Measurements from ENCODE around the gene HSD3B2.
"Not testable (repeated sequence)": the region's sequence is repeated elsewhere in the genome, so short reads cannot be mapped to it uniquely, and the experiment has no call there.

Gene HSD3B2

GRCh38 chr1:119414950-119415349, at the start of gene HSD3B2:
Gene HSD3B2, plus strand, starts transcription at chr1:119415150. Its CDS starts 270 bp downstream, at chr1:119415420.
- DNase-seq (ENCODE audit: low read depth), result no peak

DNA sequence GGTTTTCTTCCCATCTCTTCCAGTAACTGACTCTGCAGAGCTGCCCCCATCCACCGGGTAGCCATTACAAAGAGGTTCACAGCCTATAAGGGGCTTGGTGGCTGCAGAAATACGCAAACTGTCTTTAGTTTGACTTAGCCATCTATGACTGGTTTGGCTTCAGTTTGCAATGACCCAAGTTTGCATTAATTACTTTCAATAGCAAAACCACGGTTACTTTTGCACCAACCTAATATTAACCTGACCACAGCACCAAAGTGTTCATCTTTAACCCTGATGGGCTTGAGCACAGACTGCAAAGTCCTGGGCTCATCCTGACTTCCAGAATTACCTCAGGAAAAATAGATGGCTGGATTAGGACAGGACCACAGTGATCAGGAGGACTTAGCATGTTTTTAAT, 48.5 kb upstream of the HSD3B2 start:
- no peak for DNase-seq (ENCODE audit: low read depth)

DNA sequence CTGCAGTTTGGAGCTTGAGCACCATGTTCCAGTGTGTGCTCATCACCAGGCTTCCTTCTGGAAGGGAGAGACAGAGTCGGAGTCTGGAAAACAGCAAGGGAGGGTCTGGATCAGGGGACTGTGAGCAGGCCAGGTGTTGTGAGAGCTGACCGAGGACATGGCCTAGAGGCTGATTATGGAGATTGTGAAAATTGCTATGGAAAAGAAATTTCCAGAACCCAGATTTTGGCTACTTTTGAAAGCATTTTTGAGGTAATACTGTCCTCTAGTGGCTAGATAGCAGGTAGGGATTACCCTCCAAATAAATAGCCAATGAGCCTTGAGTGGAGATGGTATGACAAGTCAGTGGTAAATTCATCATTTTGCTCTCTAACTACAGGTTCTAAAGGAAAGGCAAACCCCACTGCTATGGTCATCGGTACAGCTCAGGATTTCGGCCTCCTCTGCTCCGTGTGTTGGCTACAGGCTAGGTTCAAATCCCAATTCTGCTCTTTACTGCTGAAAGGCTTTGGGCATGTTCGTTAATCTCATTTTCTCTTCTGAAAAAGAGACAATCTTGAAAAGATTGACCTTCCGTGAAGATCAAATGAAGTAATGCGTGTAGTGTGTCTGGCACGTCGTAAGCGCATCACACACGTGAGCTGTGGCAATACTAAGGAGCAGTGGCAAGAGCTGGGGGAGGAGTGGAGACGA, 47.4 kb upstream of the HSD3B2 start:
- DNase-seq (ENCODE audit: low read depth), result peak; percentile 25

GRCh38 chr1:119368554-119368953, 46.4 kb upstream of the HSD3B2 start, which contains the start of gene HAO2:
Gene HAO2, plus strand, starts transcription at chr1:119368785. Its CDS starts 12,301 bp downstream, at chr1:119381086.
- DNase-seq (ENCODE audit: low read depth), result no peak

- DNase-seq (ENCODE audit: low read depth), result no peak
These were observed 44.2 kb upstream of the HSD3B2 start for GRCh38 chr1:119370748-119371147.

- DNase-seq (ENCODE audit: low read depth), result no peak
These were observed 43.1 kb upstream of the HSD3B2 start for GRCh38 chr1:119371815-119372214.

GRCh38 chr1:119372503-119373086, 42.4 kb upstream of the HSD3B2 start:
- no peak for DNase-seq (ENCODE audit: low read depth)

- DNase-seq (ENCODE audit: low read depth), result no peak
These were observed 41.5 kb upstream of the HSD3B2 start for GRCh38 chr1:119373465-119373864.

- no peak for DNase-seq (ENCODE audit: low read depth)
These were observed 40.6 kb upstream of the HSD3B2 start for GRCh38 chr1:119374208-119374874.

GRCh38 chr1:119375366-119375765, 39.6 kb upstream of the HSD3B2 start:
- no peak for DNase-seq (ENCODE audit: low read depth)

DNA sequence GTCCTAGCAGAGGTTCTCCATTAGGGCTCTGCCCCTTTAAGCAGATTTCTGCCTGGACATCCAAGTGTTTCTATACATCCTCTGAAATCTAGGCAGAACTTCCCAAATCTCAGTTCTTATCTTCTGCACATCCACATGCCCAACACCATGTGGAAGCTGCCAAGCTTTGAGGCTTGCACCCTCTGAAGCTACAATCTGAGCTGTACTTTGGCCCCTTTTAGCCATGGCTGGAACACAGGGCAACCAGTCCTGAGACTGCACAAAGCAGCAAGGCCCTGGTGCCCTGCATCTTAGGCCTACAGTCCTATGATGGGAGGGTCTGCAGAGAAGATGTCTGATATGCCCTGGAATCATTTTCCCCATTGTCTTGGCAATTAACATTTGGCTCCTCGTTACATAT, 38.4 kb upstream of the HSD3B2 start:
- DNase-seq (ENCODE audit: low read depth), result no peak

GRCh38 chr1:119377594-119377993, 37.4 kb upstream of the HSD3B2 start:
- not testable (repeated sequence) for DNase-seq (ENCODE audit: low read depth)

- DNase-seq (ENCODE audit: low read depth), result no peak
These were observed 35.8 kb upstream of the HSD3B2 start for GRCh38 chr1:119379117-119379516.

GRCh38 chr1:119380304-119380703, 34.6 kb upstream of the HSD3B2 start:
- no peak for DNase-seq (ENCODE audit: low read depth)

DNA sequence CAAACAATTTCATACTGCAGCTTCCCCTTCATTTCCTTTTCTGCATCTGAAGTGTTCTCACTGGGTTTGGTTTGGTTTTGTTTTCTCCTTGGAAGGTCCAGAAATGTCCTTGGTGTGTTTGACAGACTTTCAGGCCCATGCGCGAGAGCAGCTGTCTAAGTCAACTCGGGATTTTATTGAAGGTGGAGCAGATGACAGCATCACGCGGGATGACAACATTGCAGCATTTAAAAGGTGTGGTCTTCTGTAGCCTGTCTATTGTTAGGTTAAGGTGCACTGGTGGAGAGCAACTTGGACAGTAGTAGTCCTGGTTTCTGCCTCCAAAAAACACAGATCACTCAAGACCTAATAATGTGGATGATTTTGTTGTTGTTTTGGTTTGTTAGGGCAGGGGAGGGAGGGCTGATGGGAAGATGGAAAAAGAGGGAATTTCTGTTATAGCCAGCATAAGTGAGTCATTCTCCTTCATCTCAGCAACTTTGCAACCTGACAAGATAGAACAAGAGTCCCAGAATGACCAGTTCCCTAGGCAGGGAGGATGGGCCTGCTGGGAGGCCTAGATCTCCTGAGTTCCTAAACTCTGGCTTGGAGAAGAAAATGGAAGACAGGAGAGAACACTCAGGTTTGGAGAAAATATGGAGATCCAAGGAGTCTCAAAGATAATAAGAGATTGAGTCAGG, 33.8 kb upstream of the HSD3B2 start:
- DNase-seq (ENCODE audit: low read depth), result no peak

GRCh38 chr1:119384591-119384990, 30.4 kb upstream of the HSD3B2 start:
- DNase-seq (ENCODE audit: low read depth), result no peak

GRCh38 chr1:119385650-119386049, 29.3 kb upstream of the HSD3B2 start:
- DNase-seq (ENCODE audit: low read depth), result no peak

DNA sequence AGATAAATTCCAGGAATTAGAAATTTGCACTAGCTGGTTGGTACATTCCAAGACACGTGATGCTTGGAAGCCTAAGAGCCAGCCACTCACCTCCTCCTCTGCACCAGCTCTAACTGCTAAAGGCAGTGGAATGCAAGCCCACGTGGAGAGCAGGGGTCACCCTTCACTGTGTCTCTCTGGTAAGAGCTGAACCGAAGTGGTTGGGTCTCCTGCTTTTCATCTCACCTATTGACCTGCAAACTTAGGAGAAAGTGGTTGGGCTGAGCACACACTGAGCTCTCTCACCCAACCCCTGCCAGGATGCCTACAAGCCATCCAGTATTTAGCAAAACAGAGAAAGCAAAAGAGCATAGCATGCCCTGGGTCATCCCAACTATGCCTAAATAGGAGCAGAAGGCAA, 27.1 kb upstream of the HSD3B2 start:
- no peak for DNase-seq (ENCODE audit: low read depth)

DNA sequence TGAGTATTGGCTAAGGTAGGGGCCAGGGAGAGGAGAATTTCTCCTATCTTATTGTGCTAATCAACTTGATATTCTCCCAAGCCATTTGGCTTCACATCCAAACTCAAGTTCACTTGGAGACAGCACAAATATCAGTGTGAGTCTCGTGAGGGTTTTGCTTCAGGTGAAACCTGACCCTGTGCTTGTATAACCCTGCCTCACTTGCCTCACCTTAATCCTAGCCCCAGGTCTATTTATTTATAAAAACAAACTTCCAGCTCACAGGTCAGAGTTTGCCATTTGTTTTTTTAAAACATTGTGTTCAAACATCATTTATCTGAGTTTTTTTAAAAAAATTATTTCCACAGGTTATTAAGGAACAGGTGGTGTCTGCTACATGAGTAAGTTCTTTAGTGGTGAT, 26.5 kb upstream of the HSD3B2 start:
- no peak for DNase-seq (ENCODE audit: low read depth)

DNA sequence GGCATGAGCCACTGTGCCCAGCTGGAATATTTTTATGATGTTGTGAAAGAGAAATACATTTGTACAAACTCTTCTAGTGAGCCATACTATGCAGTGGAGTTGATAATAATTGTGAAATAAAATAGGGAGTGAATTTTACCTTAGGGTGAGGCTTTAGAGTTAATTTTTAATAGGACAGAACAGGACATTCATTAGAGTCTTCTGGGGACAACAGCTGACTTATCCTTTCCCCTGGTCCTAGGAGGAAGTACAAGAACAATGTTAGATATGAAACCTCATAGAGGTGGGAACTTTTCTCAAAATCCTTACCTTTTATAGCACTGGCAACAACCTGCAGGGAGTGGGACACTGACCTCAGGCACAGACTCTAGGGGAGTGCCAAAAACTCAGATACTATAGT, 24.4 kb upstream of the HSD3B2 start:
- no peak for DNase-seq (ENCODE audit: low read depth)

- DNase-seq (ENCODE audit: low read depth), result no peak
These were observed 23.2 kb upstream of the HSD3B2 start for GRCh38 chr1:119391749-119392148.

GRCh38 chr1:119394085-119394484, 20.9 kb upstream of the HSD3B2 start:
- DNase-seq (ENCODE audit: low read depth), result no peak

GRCh38 chr1:119396982-119397381, 18.0 kb upstream of the HSD3B2 start:
- no peak for DNase-seq (ENCODE audit: low read depth)
